Ectodermal cell (in vitro differentiated cells): ENCODE measurements around the gene ZNF618.

Experiments
- H3K27ac ChIP-seq: 2 replicates; pipeline ENCODE4 v1.7.0; 2013; ENCODE audit warnings: mild to moderate bottlenecking, low read depth, low read length; ENCODE audit not compliant: insufficient read depth, poor library complexity, severe bottlenecking
- H3K27me3 ChIP-seq: 2 replicates; pipeline ENCODE4 v1.7.0; 2013; ENCODE audit warnings: mild to moderate bottlenecking, low read length; ENCODE audit not compliant: insufficient read depth, control insufficient read depth, poor library complexity, severe bottlenecking
- H3K36me3 ChIP-seq: one replicate; pipeline ENCODE4 v1.7.0; 2013; ENCODE audit warnings: low read length; ENCODE audit not compliant: control insufficient read depth, insufficient read depth
- H3K4me1 ChIP-seq: one replicate; pipeline ENCODE4 v1.7.0; 2013; ENCODE audit warnings: low read length; ENCODE audit not compliant: control insufficient read depth, insufficient read depth
- H3K4me3 ChIP-seq: 2 replicates; pipeline ENCODE4 v1.7.0; 2013; ENCODE audit warnings: low read depth, low read length, control low read depth; ENCODE audit not compliant: insufficient read depth
- H3K9me3 ChIP-seq: 2 replicates; pipeline ENCODE4 v1.7.0; 2013; ENCODE audit warnings: mild to moderate bottlenecking, low read length, moderate library complexity; ENCODE audit not compliant: control insufficient read depth
- WGBS, 2 experiments: methylation state at CpG; one replicate each; pipeline ENCODE4 v1.1.7; 2013; ENCODE audit warnings: missing lambda C conversion rate in 2 of 2; 5-methylcytosine and 5-hydroxymethylcytosine counted together

ZNF618 gene

DNA sequence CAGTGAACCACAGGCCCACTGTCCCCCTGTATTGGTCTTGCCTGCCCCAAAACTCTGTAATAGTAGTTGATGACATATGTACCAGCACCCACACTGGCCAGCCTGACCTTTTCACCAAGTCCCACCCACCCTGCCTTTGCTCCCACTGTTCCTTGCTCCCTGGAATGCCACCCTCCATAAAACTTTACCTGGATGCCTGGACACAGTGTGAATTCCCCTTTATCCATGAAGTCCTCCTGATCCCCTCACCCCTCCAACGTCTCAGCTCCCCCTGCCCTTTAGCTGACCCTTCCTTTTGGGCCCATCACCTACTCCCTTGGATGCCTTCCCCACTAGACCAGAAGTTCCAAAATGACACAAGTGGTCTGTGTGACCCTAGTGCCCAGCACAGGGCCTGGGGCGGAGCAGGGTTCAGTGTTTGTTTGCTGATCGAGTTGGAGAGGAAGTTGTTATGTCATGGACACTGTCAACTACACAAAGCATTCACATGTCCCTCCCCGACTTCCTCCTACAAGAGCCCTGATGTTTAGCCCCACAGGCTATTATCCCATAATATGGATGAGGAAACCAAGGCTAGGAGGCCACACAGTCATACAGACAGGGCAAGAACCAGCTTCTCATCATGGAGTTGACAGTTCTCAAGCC, 185.8 kb downstream of the ZNF618 start:
- Histone ChIP-seq H3K27ac (no peak overlapping the region), H3K27me3 (no peaks in the 10 kb centered on the region), H3K9me3 (no peaks in the 10 kb centered on the region), H3K36me3 (no peaks in the 10 kb centered on the region), H3K4me3 (no peak overlapping the region), H3K4me1 (peaks cover 19% of the 10 kb centered on the region)
- WGBS, 2 experiments = 86 to 92% methylated on average over 2 to 4 of the region's 4 CpGs

- H3K27ac ChIP-seq = no peak overlapping the region
- 90 to 93% methylated on average over 8 of the region's 8 CpGs for WGBS, 2 experiments
- no peaks in the 10 kb centered on the region for H3K27me3 ChIP-seq
- H3K9me3 ChIP-seq = no peaks in the 10 kb centered on the region
- H3K36me3 ChIP-seq = no peaks in the 10 kb centered on the region
- no peaks in the 10 kb centered on the region for H3K4me1 ChIP-seq
- H3K4me3 ChIP-seq = no peak overlapping the region
Observed at GRCh38 chr9:114065304-114065703, 189.2 kb downstream of the ZNF618 start.

GRCh38 chr9:114069476-114070187, 193.5 kb downstream of the ZNF618 start:
- Histone ChIP-seq H3K9me3 (no peaks in the 10 kb centered on the region), H3K36me3 (no peaks in the 10 kb centered on the region), H3K27me3 (no peaks in the 10 kb centered on the region), H3K27ac (no peak overlapping the region), H3K4me1 (no peaks in the 10 kb centered on the region), H3K4me3 (no peak overlapping the region)
- 87 to 91% methylated on average over 6 to 9 of the region's 9 CpGs for WGBS, 2 experiments

GRCh38 chr9:114070188-114071103, 194.3 kb downstream of the ZNF618 start:
- WGBS, 2 experiments = 91 to 93% methylated on average over 17 of the region's 17 CpGs
- no peaks in the 10 kb centered on the region for H3K27me3 ChIP-seq
- H3K27ac ChIP-seq = no peak overlapping the region

DNA sequence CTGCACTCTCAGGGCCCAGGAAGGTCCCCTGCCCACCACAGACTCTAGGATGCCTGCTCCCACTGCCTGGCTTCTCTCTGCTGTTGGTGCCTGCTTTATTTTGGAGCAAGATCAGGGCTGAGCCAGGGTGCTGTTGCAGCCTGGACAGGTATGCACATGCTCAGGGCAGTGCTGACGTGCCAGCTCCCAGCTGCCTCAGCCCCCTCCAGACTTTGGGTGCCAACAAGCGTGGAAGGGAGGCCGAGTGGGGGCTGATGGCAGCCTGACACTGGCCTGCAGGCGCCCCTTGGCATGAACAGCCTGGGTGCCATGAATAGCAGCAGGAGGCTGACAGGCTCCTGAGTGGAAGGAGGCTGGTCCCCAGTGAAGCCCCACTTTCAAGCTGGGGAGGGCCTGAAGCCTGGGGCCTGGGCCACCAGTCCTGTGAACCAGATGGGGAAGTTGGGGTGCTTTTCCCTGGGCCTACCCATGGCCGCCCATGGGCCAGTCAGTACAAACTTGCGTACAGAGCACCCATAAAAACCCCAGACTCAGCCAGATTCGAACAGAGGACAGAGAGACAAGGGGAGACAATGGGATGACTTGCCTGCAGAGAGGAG, 195.2 kb downstream of the ZNF618 start:
- H3K4me3 ChIP-seq = no peak overlapping the region
- H3K4me1 ChIP-seq = no peaks in the 10 kb centered on the region
- no peaks in the 10 kb centered on the region for H3K9me3 ChIP-seq
- no peak overlapping the region for H3K27ac ChIP-seq
- 89 to 92% methylated on average over 7 of the region's 7 CpGs for WGBS, 2 experiments
- no peaks in the 10 kb centered on the region for H3K36me3 ChIP-seq
- H3K27me3 ChIP-seq = no peaks in the 10 kb centered on the region

More at GRCh38 chr9:114070188-114071103, 194.3 kb downstream of the ZNF618 start:
- H3K9me3 ChIP-seq = no peaks in the 10 kb centered on the region
- H3K36me3 ChIP-seq = no peaks in the 10 kb centered on the region
- H3K4me3 ChIP-seq = no peak overlapping the region
- no peaks in the 10 kb centered on the region for H3K4me1 ChIP-seq

DNA sequence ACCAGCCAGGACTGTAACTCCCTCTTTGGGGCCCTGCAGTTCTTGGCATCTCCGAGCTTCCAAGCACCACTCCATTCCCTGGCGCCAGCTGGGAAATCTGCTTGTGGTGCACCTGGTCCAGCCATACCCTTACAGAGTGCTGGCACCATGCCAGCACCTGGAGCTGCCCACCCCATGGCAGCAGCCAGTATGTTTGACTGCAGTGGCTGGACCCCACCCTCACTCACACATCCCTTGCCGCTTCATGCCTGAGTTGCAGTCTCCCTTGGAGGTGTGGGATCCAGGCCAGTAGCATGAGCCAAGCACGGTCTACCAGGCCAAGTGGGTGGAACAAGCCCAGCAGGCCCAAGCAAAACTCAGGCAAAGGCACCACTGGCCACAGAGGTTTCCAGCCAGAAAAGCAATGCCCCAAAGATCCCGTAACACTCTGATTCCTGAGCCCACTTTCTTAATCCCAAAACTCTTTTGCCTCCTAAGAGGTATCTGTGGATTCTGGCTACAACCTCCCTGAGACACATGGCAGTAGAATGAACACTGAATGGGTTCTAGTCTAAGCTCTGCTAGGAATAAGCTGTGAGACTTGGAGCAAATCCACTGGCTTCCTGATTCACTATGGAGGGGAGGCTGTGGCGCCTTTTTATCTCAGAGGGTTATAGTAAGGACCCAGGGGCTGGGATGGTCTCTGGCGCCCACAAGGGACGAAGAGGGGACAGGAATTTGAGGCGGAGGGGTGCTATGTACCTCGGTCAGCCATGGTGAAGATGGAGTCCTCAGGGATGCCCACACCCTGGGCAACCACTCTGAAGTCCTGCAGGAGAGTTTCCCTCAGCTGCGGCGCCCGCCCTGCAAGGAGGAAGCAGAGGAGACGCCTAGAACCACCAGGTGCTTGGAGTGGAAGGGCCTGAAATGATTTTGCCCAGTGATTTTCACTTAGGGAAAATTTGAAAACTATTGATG, 196.4 kb downstream of the ZNF618 start:
- Histone ChIP-seq H3K27me3 (no peaks in the 10 kb centered on the region), H3K9me3 (no peaks in the 10 kb centered on the region), H3K4me1 (no peaks in the 10 kb centered on the region), H3K27ac (no peak overlapping the region), H3K36me3 (no peaks in the 10 kb centered on the region), H3K4me3 (no peak overlapping the region)
- 85 to 88% methylated on average over 14 of the region's 14 CpGs for WGBS, 2 experiments

DNA sequence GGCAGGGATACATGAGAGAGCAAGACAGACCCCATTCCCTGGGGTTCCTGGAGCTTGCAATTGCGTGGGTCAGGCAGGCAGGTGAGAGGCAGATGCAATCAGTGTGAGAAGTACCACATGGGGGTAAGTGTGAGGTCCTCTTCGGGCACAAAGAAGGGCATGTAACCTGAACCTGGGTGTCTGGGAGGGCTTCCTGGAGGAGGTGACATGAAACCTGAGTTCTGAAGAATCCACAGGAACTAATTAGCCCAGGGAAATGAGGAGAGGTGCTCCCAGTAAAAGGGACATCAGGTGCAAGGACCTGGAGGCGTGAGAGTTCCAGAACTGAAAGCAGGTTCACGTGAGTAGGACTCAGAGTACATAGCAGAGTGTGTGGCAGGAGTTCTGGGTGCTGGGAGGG, 199.5 kb downstream of the ZNF618 start:
- Histone ChIP-seq H3K27me3 (no peaks in the 10 kb centered on the region), H3K4me1 (no peaks in the 10 kb centered on the region), H3K36me3 (no peaks in the 10 kb centered on the region), H3K27ac (no peak overlapping the region), H3K9me3 (no peaks in the 10 kb centered on the region), H3K4me3 (no peak overlapping the region)
- 84% methylated on average over 4 of the region's 4 CpGs for WGBS, 2 experiments

DNA sequence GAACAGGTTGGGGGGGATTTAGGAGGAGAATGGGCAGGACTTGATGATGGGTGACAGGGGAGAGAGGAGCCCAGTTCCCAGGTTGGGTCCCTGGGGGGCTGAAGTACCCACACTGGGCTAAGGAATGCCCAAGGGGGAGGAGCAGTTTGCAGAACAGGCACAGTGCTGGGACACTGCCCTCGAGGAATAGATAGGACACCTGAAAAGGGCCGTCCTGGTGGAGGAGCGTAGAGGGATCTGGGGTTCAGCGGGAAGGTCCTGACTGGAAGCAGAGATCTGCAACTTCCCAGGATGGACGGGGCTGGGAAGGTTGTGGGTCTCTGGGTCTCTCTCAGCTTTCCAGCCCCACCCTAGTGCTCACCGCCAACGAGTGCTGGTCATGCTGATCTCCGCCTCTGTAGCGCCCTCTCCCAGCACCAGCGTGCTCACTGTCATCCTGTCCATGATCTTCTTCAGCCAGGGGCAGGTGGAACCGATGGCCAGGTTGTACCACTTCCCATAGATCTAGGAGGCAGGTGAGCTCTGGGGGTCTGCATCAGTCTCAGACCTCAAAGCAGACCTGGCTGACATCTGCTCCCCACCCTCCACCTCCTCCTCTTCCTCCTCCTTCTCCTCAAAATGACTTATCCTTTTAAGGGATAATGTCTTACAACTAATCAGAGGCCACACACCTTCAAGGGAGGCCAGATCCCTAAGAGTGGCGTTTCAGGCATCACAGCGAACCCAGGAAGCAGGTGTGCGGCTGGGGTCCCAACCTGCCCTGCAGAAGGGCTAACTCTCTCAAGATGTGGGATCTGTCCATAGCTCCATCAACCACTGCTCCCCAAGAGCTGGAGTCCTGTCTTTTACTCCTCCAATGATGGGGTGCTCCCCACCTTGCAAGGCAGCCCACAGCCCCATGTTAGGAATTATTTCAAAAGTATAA, 200.4 kb downstream of the ZNF618 start:
- no peaks in the 10 kb centered on the region for H3K4me1 ChIP-seq
- H3K27me3 ChIP-seq = no peaks in the 10 kb centered on the region
- H3K9me3 ChIP-seq = no peaks in the 10 kb centered on the region
- 88 to 90% methylated on average over 14 of the region's 14 CpGs for WGBS, 2 experiments
- no peak overlapping the region for H3K4me3 ChIP-seq
- no peak overlapping the region for H3K27ac ChIP-seq
- no peaks in the 10 kb centered on the region for H3K36me3 ChIP-seq
